ENCODE results near the gene JAK2. TPM values are rescaled to one million over a fixed set of nuclear protein-coding genes. Genes with fewer than 3 reads are reported as not detected.
"Not testable (repeated sequence)": the region's sequence is repeated elsewhere in the genome, so short reads cannot be mapped to it uniquely, and the experiment has no call there.

Gene JAK2
- 81.6 and 84.1 TPM in 2 replicates for total RNA-seq

- intact Hi-C loops (cut with micrococcal nuclease): loop anchor here (1.0 to 10.0 kb wide), 11 partner anchors 14 to 1020 kb away; partner anchors contain the start of genes AK3, CDC37L1, PLGRKT and RCL1
Measured at GRCh38 chr9:4984621-4985385, at the start of gene JAK2. TSS of gene JAK2 (plus strand) at chr9:4985272. CDS start at chr9:5021988, 36,716 bp downstream.

GRCh38 chr9:4936277-4936676 is 48.8 kb upstream of the JAK2 start:
- intact Hi-C loops (cut with micrococcal nuclease): loop anchor here (1.0 to 5.0 kb wide), 5 partner anchors 9 to 259 kb away; partner anchors contain the start of gene CDC37L1

GRCh38 chr9:4936823-4937222 is 48.2 kb upstream of the JAK2 start:
- intact Hi-C loops (cut with micrococcal nuclease): loop anchor here (1.0 to 5.0 kb wide), 5 partner anchors 10 to 260 kb away; partner anchors contain the start of gene CDC37L1

GRCh38 chr9:4937446-4937845 is 47.6 kb upstream of the JAK2 start:
- intact Hi-C loops (cut with micrococcal nuclease): loop anchor here (5.0 kb wide), 3 partner anchors 70 to 260 kb away; partner anchors contain the start of gene CDC37L1

- intact Hi-C loops (cut with micrococcal nuclease): loop anchor here (5.0 kb wide), 3 partner anchors 71 to 261 kb away; partner anchors contain the start of gene CDC37L1
Measured at GRCh38 chr9:4938496-4938895, 46.6 kb upstream of the JAK2 start.

GRCh38 chr9:4939118-4939561 is 45.9 kb upstream of the JAK2 start:
- intact Hi-C loops (cut with micrococcal nuclease): loop anchor here (1.0 to 5.0 kb wide), 6 partner anchors 32 to 262 kb away; partner anchors contain the start of genes CDC37L1, JAK2 and RCL1

- intact Hi-C loops (cut with micrococcal nuclease): not testable (repeated sequence)
Measured at GRCh38 chr9:4942042-4942691, 42.9 kb upstream of the JAK2 start.

GRCh38 chr9:4943346-4943745 is 41.7 kb upstream of the JAK2 start:
- intact Hi-C loops (cut with micrococcal nuclease): no loop called here

GRCh38 chr9:4944431-4945211 is 40.5 kb upstream of the JAK2 start:
- intact Hi-C loops (cut with micrococcal nuclease): not testable (repeated sequence)

- intact Hi-C loops (cut with micrococcal nuclease): no loop called here
Measured at GRCh38 chr9:4946937-4947336, 38.1 kb upstream of the JAK2 start.

- intact Hi-C loops (cut with micrococcal nuclease): no loop called here
Measured at GRCh38 chr9:4955836-4956235, 29.2 kb upstream of the JAK2 start.

- intact Hi-C loops (cut with micrococcal nuclease): no loop called here
Measured at GRCh38 chr9:4959031-4959430, 26.0 kb upstream of the JAK2 start.

GRCh38 chr9:4962085-4962484 is 23.0 kb upstream of the JAK2 start:
- intact Hi-C loops (cut with micrococcal nuclease): no loop called here

- intact Hi-C loops (cut with micrococcal nuclease): loop anchor here (2.0 kb wide), 1 partner anchor 18 kb away; no protein-coding TSS in a partner anchor
Measured at GRCh38 chr9:4964540-4964939, 20.5 kb upstream of the JAK2 start.

GRCh38 chr9:4965174-4965821 is 19.8 kb upstream of the JAK2 start:
- intact Hi-C loops (cut with micrococcal nuclease): loop anchor here (2.0 kb wide), 1 partner anchor 18 kb away; no protein-coding TSS in a partner anchor

- intact Hi-C loops (cut with micrococcal nuclease): no loop called here
Measured at GRCh38 chr9:4967523-4967922, 17.5 kb upstream of the JAK2 start.

GRCh38 chr9:4969130-4969529 is 15.9 kb upstream of the JAK2 start:
- intact Hi-C loops (cut with micrococcal nuclease): no loop called here

GRCh38 chr9:4970970-4971641 is 14.0 kb upstream of the JAK2 start:
- intact Hi-C loops (cut with micrococcal nuclease): loop anchor here (1.0 kb wide), 2 partner anchors 13 to 32 kb away; no protein-coding TSS in a partner anchor

GRCh38 chr9:4973246-4973645 is 11.8 kb upstream of the JAK2 start:
- intact Hi-C loops (cut with micrococcal nuclease): no loop called here

- intact Hi-C loops (cut with micrococcal nuclease): no loop called here
Measured at GRCh38 chr9:4973902-4974301, 11.2 kb upstream of the JAK2 start.
